ENCODE data around the gene MSH3.
"Not testable (repeated sequence)": the region's sequence is repeated elsewhere in the genome, so short reads cannot be mapped to it uniquely, and the experiment has no call there.

Gene MSH3

GRCh38 chr5:80659106-80659505, 4.7 kb downstream of the MSH3 start:
- no peak for DNase-seq

- not testable (repeated sequence) for DNase-seq
These were observed 6.2 kb downstream of the MSH3 start for GRCh38 chr5:80660661-80661060.

- no peak for DNase-seq
These were observed 7.7 kb downstream of the MSH3 start for GRCh38 chr5:80662108-80662507.

- DNase-seq, result no peak
These were observed 10.6 kb downstream of the MSH3 start for GRCh38 chr5:80665057-80665456.

- no peak for DNase-seq
These were observed 12.9 kb downstream of the MSH3 start for GRCh38 chr5:80667384-80667783.

- peak in 1 of 2 donors; percentile 18 for DNase-seq
These were observed 13.8 kb downstream of the MSH3 start for GRCh38 chr5:80668016-80668969.

GRCh38 chr5:80672140-80672736, 17.8 kb downstream of the MSH3 start:
- peak; percentile 61 to 67 for DNase-seq

- no peak for DNase-seq
These were observed 22.3 kb downstream of the MSH3 start for GRCh38 chr5:80676706-80677105.

GRCh38 chr5:80686757-80687156, 32.3 kb downstream of the MSH3 start:
- DNase-seq, result peak in 1 of 2 donors; percentile 56

- no peak for DNase-seq
These were observed 34.4 kb downstream of the MSH3 start for GRCh38 chr5:80688648-80689420.

GRCh38 chr5:80689627-80690026, 35.2 kb downstream of the MSH3 start:
- DNase-seq, result no peak

- no peak for DNase-seq
These were observed 41.2 kb downstream of the MSH3 start for GRCh38 chr5:80695666-80696065.

GRCh38 chr5:80696450-80696849, 42.0 kb downstream of the MSH3 start:
- no peak for DNase-seq

- no peak for DNase-seq
These were observed 42.6 kb downstream of the MSH3 start for GRCh38 chr5:80697100-80697499.

GRCh38 chr5:80698369-80698768, 43.9 kb downstream of the MSH3 start:
- no peak for DNase-seq

GRCh38 chr5:80701597-80701996, 47.1 kb downstream of the MSH3 start:
- no peak for DNase-seq

GRCh38 chr5:80703291-80703690, 48.8 kb downstream of the MSH3 start:
- DNase-seq, result no peak

- DNase-seq, result no peak
These were observed 49.3 kb downstream of the MSH3 start for GRCh38 chr5:80703747-80704146.

- DNase-seq, result no peak
These were observed 49.8 kb downstream of the MSH3 start for GRCh38 chr5:80704221-80704620.

GRCh38 chr5:80705216-80705769, 50.8 kb downstream of the MSH3 start:
- DNase-seq, result no peak

- DNase-seq, result no peak
These were observed 51.3 kb downstream of the MSH3 start for GRCh38 chr5:80705801-80706200.

- no peak for DNase-seq
These were observed 52.5 kb downstream of the MSH3 start for GRCh38 chr5:80706835-80707447.

- DNase-seq, result no peak
These were observed 53.2 kb downstream of the MSH3 start for GRCh38 chr5:80707645-80708044.

Data from CD4-positive, alpha-beta T cell treated with Interleukin-4 for 1 hour (primary cell).